Measurements from ENCODE around the gene TRIP13.

DNA sequence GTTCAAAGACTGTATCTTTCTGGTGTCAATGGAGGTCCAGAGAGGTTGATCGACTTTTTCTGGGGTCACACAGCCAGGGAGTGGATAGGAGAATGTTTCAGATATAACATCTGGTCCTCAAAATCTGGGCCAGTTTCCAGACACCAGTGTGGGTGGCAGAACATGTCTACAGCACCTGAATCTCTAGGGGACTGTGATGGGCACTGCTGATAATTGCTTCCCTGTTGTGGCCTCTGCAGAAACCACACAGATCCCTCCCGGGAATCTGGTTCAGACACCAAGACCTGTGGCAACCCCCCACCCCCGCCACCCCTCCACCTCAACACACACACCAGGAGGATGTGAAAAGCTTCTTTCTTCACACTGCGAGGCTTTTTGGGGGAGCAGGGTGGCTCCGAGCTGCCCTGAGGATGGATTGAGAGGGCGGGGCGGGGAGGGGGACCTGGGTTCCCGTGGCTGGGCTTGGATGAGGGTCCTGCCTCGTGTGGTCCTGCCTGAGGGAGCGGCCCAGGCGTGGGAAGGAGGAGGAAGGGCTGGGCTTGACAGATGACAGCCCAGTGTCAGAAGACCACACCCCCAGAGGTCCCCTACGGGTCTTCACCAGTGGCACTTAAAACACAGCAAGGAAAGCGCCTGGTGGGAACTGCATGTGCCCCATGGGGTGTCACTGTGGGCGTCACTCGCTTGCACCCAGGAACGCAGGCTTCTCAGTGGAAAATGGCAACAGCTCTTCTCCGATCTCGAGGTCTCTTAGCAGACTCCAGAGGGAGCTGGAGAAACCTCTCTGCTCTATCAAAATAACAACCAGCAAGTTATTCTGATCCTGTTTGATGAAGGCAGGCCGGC lies 55.2 kb downstream of the TRIP13 start:
- TF ChIP-seq POLR2AphosphoS5 (IDR thresholded peaks at IDR 0.05; ENCODE audit: low read depth) (no peak), EZH2 (IDR thresholded peaks at IDR 0.05; ENCODE audit: low read depth, unreplicated experiment) (no peak), EZH2phosphoT487 (IDR thresholded peaks at IDR 0.05; ENCODE audit: unreplicated experiment) (no peak), CREB1 (CRISPR knock-in tag; IDR thresholded peaks at IDR 0.05; ENCODE audit: low read depth) (no peak)
- TF ChIP-seq, protein P1, sequence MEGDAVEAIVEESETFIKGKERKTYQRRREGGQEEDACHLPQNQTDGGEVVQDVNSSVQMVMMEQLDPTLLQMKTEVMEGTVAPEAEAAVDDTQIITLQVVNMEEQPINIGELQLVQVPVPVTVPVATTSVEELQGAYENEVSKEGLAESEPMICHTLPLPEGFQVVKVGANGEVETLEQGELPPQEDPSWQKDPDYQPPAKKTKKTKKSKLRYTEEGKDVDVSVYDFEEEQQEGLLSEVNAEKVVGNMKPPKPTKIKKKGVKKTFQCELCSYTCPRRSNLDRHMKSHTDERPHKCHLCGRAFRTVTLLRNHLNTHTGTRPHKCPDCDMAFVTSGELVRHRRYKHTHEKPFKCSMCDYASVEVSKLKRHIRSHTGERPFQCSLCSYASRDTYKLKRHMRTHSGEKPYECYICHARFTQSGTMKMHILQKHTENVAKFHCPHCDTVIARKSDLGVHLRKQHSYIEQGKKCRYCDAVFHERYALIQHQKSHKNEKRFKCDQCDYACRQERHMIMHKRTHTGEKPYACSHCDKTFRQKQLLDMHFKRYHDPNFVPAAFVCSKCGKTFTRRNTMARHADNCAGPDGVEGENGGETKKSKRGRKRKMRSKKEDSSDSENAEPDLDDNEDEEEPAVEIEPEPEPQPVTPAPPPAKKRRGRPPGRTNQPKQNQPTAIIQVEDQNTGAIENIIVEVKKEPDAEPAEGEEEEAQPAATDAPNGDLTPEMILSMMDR (conservative IDR thresholded peaks at IDR 0.05; ENCODE audit: low read depth in 2 of 2): peak in 1 of 2 experiments; percentile 10; a peak in 1 of 4 replicates
- TF ChIP-seq, protein P2, sequence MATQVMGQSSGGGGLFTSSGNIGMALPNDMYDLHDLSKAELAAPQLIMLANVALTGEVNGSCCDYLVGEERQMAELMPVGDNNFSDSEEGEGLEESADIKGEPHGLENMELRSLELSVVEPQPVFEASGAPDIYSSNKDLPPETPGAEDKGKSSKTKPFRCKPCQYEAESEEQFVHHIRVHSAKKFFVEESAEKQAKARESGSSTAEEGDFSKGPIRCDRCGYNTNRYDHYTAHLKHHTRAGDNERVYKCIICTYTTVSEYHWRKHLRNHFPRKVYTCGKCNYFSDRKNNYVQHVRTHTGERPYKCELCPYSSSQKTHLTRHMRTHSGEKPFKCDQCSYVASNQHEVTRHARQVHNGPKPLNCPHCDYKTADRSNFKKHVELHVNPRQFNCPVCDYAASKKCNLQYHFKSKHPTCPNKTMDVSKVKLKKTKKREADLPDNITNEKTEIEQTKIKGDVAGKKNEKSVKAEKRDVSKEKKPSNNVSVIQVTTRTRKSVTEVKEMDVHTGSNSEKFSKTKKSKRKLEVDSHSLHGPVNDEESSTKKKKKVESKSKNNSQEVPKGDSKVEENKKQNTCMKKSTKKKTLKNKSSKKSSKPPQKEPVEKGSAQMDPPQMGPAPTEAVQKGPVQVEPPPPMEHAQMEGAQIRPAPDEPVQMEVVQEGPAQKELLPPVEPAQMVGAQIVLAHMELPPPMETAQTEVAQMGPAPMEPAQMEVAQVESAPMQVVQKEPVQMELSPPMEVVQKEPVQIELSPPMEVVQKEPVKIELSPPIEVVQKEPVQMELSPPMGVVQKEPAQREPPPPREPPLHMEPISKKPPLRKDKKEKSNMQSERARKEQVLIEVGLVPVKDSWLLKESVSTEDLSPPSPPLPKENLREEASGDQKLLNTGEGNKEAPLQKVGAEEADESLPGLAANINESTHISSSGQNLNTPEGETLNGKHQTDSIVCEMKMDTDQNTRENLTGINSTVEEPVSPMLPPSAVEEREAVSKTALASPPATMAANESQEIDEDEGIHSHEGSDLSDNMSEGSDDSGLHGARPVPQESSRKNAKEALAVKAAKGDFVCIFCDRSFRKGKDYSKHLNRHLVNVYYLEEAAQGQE (IDR thresholded peaks at IDR 0.05; ENCODE audit: unreplicated experiment): no peak
